ENCODE measurements around the gene PNPLA7.

PNPLA7 gene

GRCh38 chr9:137439158-137439714 is 111.0 kb downstream of the PNPLA7 start:
- Histone ChIP-seq H3K27ac (peak overlapping the region; percentile 81), H3K27me3 (ENCODE audit: insufficient read depth, low read depth, severe bottlenecking) (no peaks in the 10 kb centered on the region), H3K36me3 (no peaks in the 10 kb centered on the region), H3K9me3 (ENCODE audit: severe bottlenecking) (no peaks in the 10 kb centered on the region), H3K4me3 (ENCODE audit: low read depth, low read length) (no peak overlapping the region)
- peak; percentile 79 for DNase-seq
- no peak for TF ChIP-seq CTCF (IDR thresholded peaks at IDR 0.05; ENCODE audit: low read depth, low read length)

GRCh38 chr9:137438591-137439157 is 111.5 kb downstream of the PNPLA7 start:
- Histone ChIP-seq H3K27ac (peak overlapping the region; percentile 81), H3K27me3 (ENCODE audit: insufficient read depth, low read depth, severe bottlenecking) (no peaks in the 10 kb centered on the region), H3K9me3 (ENCODE audit: severe bottlenecking) (no peaks in the 10 kb centered on the region), H3K4me3 (ENCODE audit: low read depth, low read length) (no peak overlapping the region; the same call in 1 of the 2 replicates), H3K36me3 (no peaks in the 10 kb centered on the region)
- DNase-seq, result no peak
- TF ChIP-seq CTCF (IDR thresholded peaks at IDR 0.05; ENCODE audit: low read depth, low read length), result no peak

GRCh38 chr9:137437691-137438590 is 112.3 kb downstream of the PNPLA7 start:
- no peak overlapping the region for H3K4me3 ChIP-seq (ENCODE audit: low read depth, low read length)
- TF ChIP-seq CTCF (IDR thresholded peaks at IDR 0.05; ENCODE audit: low read depth, low read length), result no peak
- no peak overlapping the region for H3K27ac ChIP-seq
- H3K9me3 ChIP-seq (ENCODE audit: severe bottlenecking), result no peaks in the 10 kb centered on the region
- H3K27me3 ChIP-seq (ENCODE audit: insufficient read depth, low read depth, severe bottlenecking), result no peaks in the 10 kb centered on the region
- H3K36me3 ChIP-seq, result no peaks in the 10 kb centered on the region
- DNase-seq, result no peak

- DNase-seq, result no peak
- TF ChIP-seq CTCF (IDR thresholded peaks at IDR 0.05; ENCODE audit: low read depth, low read length), result no peak
- Histone ChIP-seq H3K4me3 (ENCODE audit: low read depth, low read length) (no peak overlapping the region), H3K27me3 (ENCODE audit: insufficient read depth, low read depth, severe bottlenecking) (no peaks in the 10 kb centered on the region), H3K27ac (no peak overlapping the region), H3K36me3 (no peaks in the 10 kb centered on the region), H3K9me3 (ENCODE audit: severe bottlenecking) (no peaks in the 10 kb centered on the region)
Measured at GRCh38 chr9:137436761-137437600, 113.2 kb downstream of the PNPLA7 start.

- no peaks in the 10 kb centered on the region for H3K9me3 ChIP-seq (ENCODE audit: severe bottlenecking)
- H3K4me3 ChIP-seq (ENCODE audit: low read depth, low read length), result no peak overlapping the region
- no peaks in the 10 kb centered on the region for H3K36me3 ChIP-seq
- no peak for DNase-seq
- H3K27me3 ChIP-seq (ENCODE audit: insufficient read depth, low read depth, severe bottlenecking), result no peaks in the 10 kb centered on the region
- no peak overlapping the region for H3K27ac ChIP-seq
- TF ChIP-seq CTCF (IDR thresholded peaks at IDR 0.05; ENCODE audit: low read depth, low read length), result no peak
Measured at GRCh38 chr9:137435980-137436760, 114.0 kb downstream of the PNPLA7 start.
